ENCODE measurements around the gene ALOXE3. TPM values are rescaled to one million over a fixed set of nuclear protein-coding genes. Genes with fewer than 3 reads are reported as not detected.

Gene ALOXE3
- polyA plus RNA-seq, 3 donors = not detected

GRCh38 chr17:8133941-8134340 is 15.6 kb upstream of the ALOXE3 start:
- Histone ChIP-seq H4K20me1 (ENCODE audit: insufficient read depth, low read length) (peaks cover 2% of the 10 kb centered on the region), H2AFZ (ENCODE audit: insufficient read depth, low read depth, low read length, poor library complexity, severe bottlenecking) (no peak overlapping the region), H3K27ac (ENCODE audit: low read depth in 1 of 2, low read length in 2 of 2) (no peak overlapping the region), H3K4me1 (ENCODE audit: control insufficient read depth in 1 of 2, insufficient read depth in 2 of 2, low read length in 2 of 2) (peaks cover 15 to 17% of the 10 kb centered on the region in 2 donors), H3K4me2 (replicated peaks; ENCODE audit: extremely low read depth, low read length, poor library complexity, severe bottlenecking) (no peak overlapping the region), H3K27me3 (ENCODE audit: control insufficient read depth in 2 of 2, insufficient read depth in 2 of 2, low read length in 2 of 2) (peaks cover 0 to 19% of the 10 kb centered on the region in 2 donors), H3K36me3 (replicated peaks in 1 of 2; ENCODE audit: control insufficient read depth in 1 of 2, insufficient read depth in 2 of 2, low read length in 2 of 2) (no peaks in the 10 kb centered on the region), H3K9ac (ENCODE audit: insufficient read depth, low read length, poor library complexity, severe bottlenecking) (no peak overlapping the region), H3K4me3 (replicated peaks in 1 of 3; ENCODE audit: low read depth in 2 of 3, low read length in 3 of 3) (no peak overlapping the region), H3K9me3 (replicated peaks in 1 of 2; ENCODE audit: control insufficient read depth in 1 of 2, insufficient read depth in 1 of 2, low read length in 2 of 2) (no peaks in the 10 kb centered on the region), H3K79me2 (ENCODE audit: insufficient read depth, low read length) (no peaks in the 10 kb centered on the region)
- no peak for TF ChIP-seq CTCF (IDR thresholded peaks at IDR 0.05)
- H3K4me1 Mint-ChIP-seq = no peaks in the 10 kb centered on the region
- no peak overlapping the region for H3K27ac Mint-ChIP-seq
- H3K36me3 Mint-ChIP-seq = no peaks in the 10 kb centered on the region
- no peak overlapping the region for H3K4me3 Mint-ChIP-seq
- DNase-seq = no peak
- H3K9me3 Mint-ChIP-seq = no peaks in the 10 kb centered on the region
- H3K27me3 Mint-ChIP-seq (ENCODE audit: low read depth in 3 of 3) = peaks cover 19 to 42% (median 30%) of the 10 kb centered on the region in 3 donors
- 93% methylated on average over 3 of the region's 4 CpGs for WGBS (ENCODE audit: insufficient coverage)
- intact Hi-C loops (cut with micrococcal nuclease) = loop anchor here in 1 of 2 donors (10.0 kb wide), 1 partner anchor 161 kb away; the partner anchor contains the start of gene SLC25A35

DNA sequence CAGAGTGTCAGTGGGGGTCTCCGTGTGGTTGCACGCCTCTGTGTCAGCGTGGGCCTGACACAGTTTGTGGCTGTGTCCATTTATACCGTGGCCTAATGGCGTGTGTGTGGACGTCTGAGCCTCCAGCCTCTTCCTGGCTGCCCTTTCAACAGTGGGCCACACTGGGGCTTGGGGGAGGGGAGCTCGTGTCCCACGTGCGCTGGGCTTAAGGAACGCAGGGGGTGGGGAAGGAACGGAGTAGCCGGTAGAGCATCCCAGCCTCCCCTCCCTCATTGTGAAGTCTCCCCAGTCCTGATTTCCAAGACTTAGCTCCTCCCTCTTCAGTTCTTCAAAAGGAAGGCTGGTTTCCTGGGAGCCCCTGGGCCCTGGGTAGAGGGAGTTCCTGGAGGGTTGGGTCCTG is 15.1 kb upstream of the ALOXE3 start:
- Mint-ChIP-seq H3K4me1 (no peaks in the 10 kb centered on the region), H3K27me3 (ENCODE audit: low read depth in 3 of 3) (peaks cover 23 to 47% (median 35%) of the 10 kb centered on the region in 3 donors), H3K27ac (no peak overlapping the region), H3K36me3 (no peaks in the 10 kb centered on the region), H3K9me3 (no peaks in the 10 kb centered on the region), H3K4me3 (no peak overlapping the region)
- no peak overlapping the region for H3K27ac ChIP-seq (ENCODE audit: low read depth in 1 of 2, low read length in 2 of 2)
- intact Hi-C loops (cut with micrococcal nuclease) = loop anchor here in 1 of 2 donors (10.0 kb wide), 1 partner anchor 161 kb away; the partner anchor contains the start of gene SLC25A35
- no peaks in the 10 kb centered on the region for H3K9me3 ChIP-seq (replicated peaks in 1 of 2; ENCODE audit: control insufficient read depth in 1 of 2, insufficient read depth in 1 of 2, low read length in 2 of 2)
- H3K4me2 ChIP-seq (replicated peaks; ENCODE audit: extremely low read depth, low read length, poor library complexity, severe bottlenecking) = no peak overlapping the region
- H3K4me3 ChIP-seq (replicated peaks in 1 of 3; ENCODE audit: low read depth in 2 of 3, low read length in 3 of 3) = no peak overlapping the region
- no peaks in the 10 kb centered on the region for H3K36me3 ChIP-seq (replicated peaks in 1 of 2; ENCODE audit: control insufficient read depth in 1 of 2, insufficient read depth in 2 of 2, low read length in 2 of 2)
- DNase-seq = no peak
- peaks cover 10 to 12% of the 10 kb centered on the region in 2 donors for H3K4me1 ChIP-seq (ENCODE audit: control insufficient read depth in 1 of 2, insufficient read depth in 2 of 2, low read length in 2 of 2)
- no peaks in the 10 kb centered on the region for H4K20me1 ChIP-seq (ENCODE audit: insufficient read depth, low read length)
- H3K27me3 ChIP-seq (ENCODE audit: control insufficient read depth in 2 of 2, insufficient read depth in 2 of 2, low read length in 2 of 2) = peaks cover 1 to 24% of the 10 kb centered on the region in 2 donors
- no peak overlapping the region for H2AFZ ChIP-seq (ENCODE audit: insufficient read depth, low read depth, low read length, poor library complexity, severe bottlenecking)
- no peaks in the 10 kb centered on the region for H3K79me2 ChIP-seq (ENCODE audit: insufficient read depth, low read length)
- 89% methylated on average over 4 of the region's 12 CpGs for WGBS (ENCODE audit: insufficient coverage)
- TF ChIP-seq CTCF (IDR thresholded peaks at IDR 0.05) = no peak
- H3K9ac ChIP-seq (ENCODE audit: insufficient read depth, low read length, poor library complexity, severe bottlenecking) = no peak overlapping the region
